ENCODE results near the gene SLC22A15. TPM values are rescaled to one million over a fixed set of nuclear protein-coding genes. Genes with fewer than 3 reads are reported as not detected.
"Not testable (repeated sequence)": the region's sequence is repeated elsewhere in the genome, so short reads cannot be mapped to it uniquely, and the experiment has no call there.

Gene SLC22A15
- total RNA-seq, 1 donor from 2014 or later: 9.8 TPM

GRCh38 chr1:115954684-115955083, 21.6 kb upstream of the SLC22A15 start:
- Histone ChIP-seq H3K27ac (no peak overlapping the region), H3K4me1 (no peaks in the 10 kb centered on the region), H3K9me3 (no peaks in the 10 kb centered on the region), H3K27me3 (no peaks in the 10 kb centered on the region), H3K4me3 (no peak overlapping the region), H3K36me3 (no peaks in the 10 kb centered on the region)
- no peak for TF ChIP-seq POLR2AphosphoS5 (IDR thresholded peaks at IDR 0.05; ENCODE audit: insufficient read depth in 1 of 2, low read depth in 1 of 2)
- TF ChIP-seq CTCF (IDR thresholded peaks at IDR 0.05): no peak
- no peak for TF ChIP-seq POLR2A (IDR thresholded peaks at IDR 0.05)
- no peak for DNase-seq (ENCODE audit: extremely low spot score in 2 of 2)
- intact Hi-C loops (cut with DNase I): no loop called here

- intact Hi-C loops (cut with DNase I): no loop called here
- H3K9me3 ChIP-seq: no peaks in the 10 kb centered on the region
- no peak overlapping the region for H3K27ac ChIP-seq
- no peak for TF ChIP-seq POLR2AphosphoS5 (IDR thresholded peaks at IDR 0.05; ENCODE audit: insufficient read depth in 1 of 2, low read depth in 1 of 2)
- H3K4me1 ChIP-seq: no peaks in the 10 kb centered on the region
- no peaks in the 10 kb centered on the region for H3K27me3 ChIP-seq
- no peak for DNase-seq (ENCODE audit: extremely low spot score in 2 of 2)
- H3K36me3 ChIP-seq: no peaks in the 10 kb centered on the region
- no peak overlapping the region for H3K4me3 ChIP-seq
Measured at GRCh38 chr1:115955228-115955627, 21.1 kb upstream of the SLC22A15 start.

GRCh38 chr1:115958866-115959265, 17.4 kb upstream of the SLC22A15 start:
- no peaks in the 10 kb centered on the region for H3K4me1 ChIP-seq
- H3K9me3 ChIP-seq: no peaks in the 10 kb centered on the region
- no peak overlapping the region for H3K27ac ChIP-seq
- no peaks in the 10 kb centered on the region for H3K36me3 ChIP-seq
- no peak for DNase-seq (ENCODE audit: extremely low spot score in 2 of 2)
- TF ChIP-seq CTCF (IDR thresholded peaks at IDR 0.05) (no peak), POLR2AphosphoS5 (IDR thresholded peaks at IDR 0.05; ENCODE audit: insufficient read depth in 1 of 2, low read depth in 1 of 2) (no peak), POLR2A (IDR thresholded peaks at IDR 0.05) (no peak)
- intact Hi-C loops (cut with DNase I): no loop called here
- H3K27me3 ChIP-seq: no peaks in the 10 kb centered on the region
- no peak overlapping the region for H3K4me3 ChIP-seq

GRCh38 chr1:115969509-115969908, 6.8 kb upstream of the SLC22A15 start:
- Histone ChIP-seq H3K4me1 (no peaks in the 10 kb centered on the region), H3K9me3 (no peaks in the 10 kb centered on the region), H3K36me3 (no peaks in the 10 kb centered on the region), H3K27me3 (no peaks in the 10 kb centered on the region), H3K4me3 (no peak overlapping the region), H3K27ac (no peak overlapping the region)
- no peak for DNase-seq (ENCODE audit: extremely low spot score in 2 of 2)
- intact Hi-C loops (cut with DNase I): no loop called here
- TF ChIP-seq POLR2A (IDR thresholded peaks at IDR 0.05) (no peak), POLR2AphosphoS5 (IDR thresholded peaks at IDR 0.05; ENCODE audit: insufficient read depth in 1 of 2, low read depth in 1 of 2) (no peak), CTCF (IDR thresholded peaks at IDR 0.05) (no peak)

GRCh38 chr1:115971778-115972177, 4.5 kb upstream of the SLC22A15 start:
- H3K9me3 ChIP-seq; H3K36me3 ChIP-seq; H3K27ac ChIP-seq; H3K4me1 ChIP-seq; H3K27me3 ChIP-seq; DNase-seq (ENCODE audit: extremely low spot score in 2 of 2); intact Hi-C loops (cut with DNase I); H3K4me3 ChIP-seq: not testable (repeated sequence)

GRCh38 chr1:115973154-115973553, 3.2 kb upstream of the SLC22A15 start:
- H3K9me3 ChIP-seq: no peaks in the 10 kb centered on the region
- no peak overlapping the region for H3K4me3 ChIP-seq
- H3K27ac ChIP-seq: no peak overlapping the region
- TF ChIP-seq POLR2AphosphoS5 (IDR thresholded peaks at IDR 0.05; ENCODE audit: insufficient read depth in 1 of 2, low read depth in 1 of 2): no peak
- TF ChIP-seq CTCF (IDR thresholded peaks at IDR 0.05): no peak
- TF ChIP-seq POLR2A (IDR thresholded peaks at IDR 0.05): no peak
- H3K4me1 ChIP-seq: peaks cover 15% of the 10 kb centered on the region
- H3K36me3 ChIP-seq: no peaks in the 10 kb centered on the region
- intact Hi-C loops (cut with DNase I): no loop called here
- no peak for DNase-seq (ENCODE audit: extremely low spot score in 2 of 2)
- no peaks in the 10 kb centered on the region for H3K27me3 ChIP-seq
